Upper lobe of left lung (tissue), 4 donors: ENCODE results near the gene RIPOR2.

Experiments
- EP300 ChIP-seq, 4 donors: sonication (generic); formaldehyde crosslinking; IDR thresholded peaks; one replicate each; pipeline ENCODE4 v1.5.1; 2017; ENCODE audit warnings: antibody characterized with exemption in 4 of 4, control low read depth in 2 of 4
- POLR2A ChIP-seq, 4 donors: fragments of 450-650 bp; IDR thresholded peaks; one replicate each; pipeline ENCODE4 v1.5.1; 2016 to 2017; ENCODE audit warnings: antibody characterized with exemption in 4 of 4, mild to moderate bottlenecking in 2 of 4
- POLR2AphosphoS5 ChIP-seq, 2 donors: sonication (generic); formaldehyde crosslinking; IDR thresholded peaks; one replicate each; pipeline ENCODE4 v1.5.1; 2017; ENCODE audit warnings: antibody characterized with exemption in 2 of 2
- TF ChIP-seq, protein P1 (sequence below), 6 experiments: fragments of 450-650 bp in 4 of 6; fragments of 200-600 bp in 2 of 6; sonication (generic) in 2 of 6; IDR thresholded peaks; one replicate each; pipeline ENCODE4 v1.5.1; 2016 to 2019; ENCODE audit warnings: antibody characterized with exemption in 6 of 6

DNA sequence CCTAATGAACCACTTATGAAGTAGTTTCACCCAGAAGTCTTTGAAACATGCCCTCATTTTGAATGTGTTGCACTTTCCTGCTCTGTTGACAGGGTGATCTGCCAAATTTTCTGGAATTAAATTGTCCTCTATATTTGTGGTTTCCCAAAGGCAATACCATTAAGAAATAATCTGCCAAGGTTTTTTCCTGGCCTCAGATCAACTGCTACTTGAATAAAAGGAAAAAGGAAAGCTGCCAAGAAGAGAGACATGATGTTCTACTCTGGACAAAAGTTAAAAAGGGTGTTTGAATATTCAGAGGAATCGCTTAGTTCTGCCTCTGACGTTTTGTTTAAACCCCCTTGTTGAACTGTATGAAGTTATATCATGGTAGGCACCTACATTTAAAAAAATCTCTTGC lies 99.7 kb downstream of the RIPOR2 start:
- TF ChIP-seq, protein P1, sequence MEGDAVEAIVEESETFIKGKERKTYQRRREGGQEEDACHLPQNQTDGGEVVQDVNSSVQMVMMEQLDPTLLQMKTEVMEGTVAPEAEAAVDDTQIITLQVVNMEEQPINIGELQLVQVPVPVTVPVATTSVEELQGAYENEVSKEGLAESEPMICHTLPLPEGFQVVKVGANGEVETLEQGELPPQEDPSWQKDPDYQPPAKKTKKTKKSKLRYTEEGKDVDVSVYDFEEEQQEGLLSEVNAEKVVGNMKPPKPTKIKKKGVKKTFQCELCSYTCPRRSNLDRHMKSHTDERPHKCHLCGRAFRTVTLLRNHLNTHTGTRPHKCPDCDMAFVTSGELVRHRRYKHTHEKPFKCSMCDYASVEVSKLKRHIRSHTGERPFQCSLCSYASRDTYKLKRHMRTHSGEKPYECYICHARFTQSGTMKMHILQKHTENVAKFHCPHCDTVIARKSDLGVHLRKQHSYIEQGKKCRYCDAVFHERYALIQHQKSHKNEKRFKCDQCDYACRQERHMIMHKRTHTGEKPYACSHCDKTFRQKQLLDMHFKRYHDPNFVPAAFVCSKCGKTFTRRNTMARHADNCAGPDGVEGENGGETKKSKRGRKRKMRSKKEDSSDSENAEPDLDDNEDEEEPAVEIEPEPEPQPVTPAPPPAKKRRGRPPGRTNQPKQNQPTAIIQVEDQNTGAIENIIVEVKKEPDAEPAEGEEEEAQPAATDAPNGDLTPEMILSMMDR (IDR thresholded peaks at IDR 0.05) = no peak
- TF ChIP-seq POLR2AphosphoS5 (IDR thresholded peaks at IDR 0.05) (no peak), EP300 (IDR thresholded peaks at IDR 0.05) (no peak), POLR2A (IDR thresholded peaks at IDR 0.05) (no peak)
